H9 (cell line): ENCODE data around the gene DND1. TPM values are rescaled to one million over a fixed set of nuclear protein-coding genes. Genes with fewer than 3 reads are reported as not detected.
"Not testable (repeated sequence)": the region's sequence is repeated elsewhere in the genome, so short reads cannot be mapped to it uniquely, and the experiment has no call there.

Experiments used
- DNase-seq: peaks from one replicate; pipeline ENCODE4 v3.0.0-alpha.2; 2017
- H2AFZ ChIP-seq: one replicate; pipeline ENCODE4 v1.6.1; 2013; ENCODE audit warnings: mild to moderate bottlenecking, low read length, control low read depth, moderate library complexity
- H2AK5ac ChIP-seq: 2 replicates; pipeline ENCODE4 v1.6.1; 2013; ENCODE audit warnings: low read length, control low read depth, mixed read lengths; ENCODE audit not compliant: insufficient read length
- H2BK120ac ChIP-seq: one replicate; pipeline ENCODE4 v1.6.1; 2013; ENCODE audit warnings: low read depth, mild to moderate bottlenecking, low read length, control low read depth, inconsistent platforms; ENCODE audit not compliant: poor library complexity, severe bottlenecking
- H2BK12ac ChIP-seq: 2 replicates; pipeline ENCODE4 v1.6.1; 2013; ENCODE audit warnings: low read length, control low read depth, mixed read lengths, low read depth; ENCODE audit not compliant: insufficient read length
- H2BK15ac ChIP-seq: 2 replicates; pipeline ENCODE4 v1.6.1; 2013; ENCODE audit warnings: low read depth, low read length, control low read depth
- H2BK20ac ChIP-seq: one replicate; pipeline ENCODE4 v1.6.1; 2013; ENCODE audit warnings: low read depth, mild to moderate bottlenecking, low read length, control low read depth, inconsistent platforms; ENCODE audit not compliant: poor library complexity, severe bottlenecking
- H2BK5ac ChIP-seq: 2 replicates; pipeline ENCODE4 v1.6.1; 2013; ENCODE audit warnings: low read length, control low read depth, mixed read lengths; ENCODE audit not compliant: insufficient read length
- H3K14ac ChIP-seq: 2 replicates; pipeline ENCODE4 v1.6.1; 2013; ENCODE audit warnings: low read length, control low read depth; ENCODE audit not compliant: insufficient read depth
- H3K18ac ChIP-seq: 2 replicates; pipeline ENCODE4 v1.6.1; 2013; ENCODE audit warnings: low read depth, mild to moderate bottlenecking, mixed read lengths, low read length, control low read depth; ENCODE audit not compliant: insufficient read length
- H3K23ac ChIP-seq: 2 replicates; pipeline ENCODE4 v1.6.1; 2013; ENCODE audit warnings: low read length, control low read depth, mixed read lengths, low read depth; ENCODE audit not compliant: insufficient read length
- H3K23me2 ChIP-seq: 2 replicates; pipeline ENCODE4 v1.6.1; 2013; ENCODE audit warnings: low read depth, mild to moderate bottlenecking, mixed read lengths, low read length, control low read depth; ENCODE audit not compliant: insufficient read length, poor library complexity, severe bottlenecking
- H3K27ac ChIP-seq: 2 replicates; pipeline ENCODE4 v1.5.1; 2013; ENCODE audit warnings: low read length, control low read depth, mixed read lengths, low read depth; ENCODE audit not compliant: insufficient read length
- H3K27me3 ChIP-seq: 2 replicates; pipeline ENCODE4 v1.6.1; 2013; ENCODE audit warnings: low read length, control low read depth, inconsistent platforms; ENCODE audit not compliant: insufficient read depth
- H3K4ac ChIP-seq: 2 replicates; pipeline ENCODE4 v1.6.1; 2013; ENCODE audit warnings: low read depth, mild to moderate bottlenecking, control low read depth, inconsistent platforms, low read length, moderate library complexity
- H3K4me1 ChIP-seq: 2 replicates; pipeline ENCODE4 v1.6.1; 2013; ENCODE audit warnings: low read length, control low read depth, inconsistent platforms; ENCODE audit not compliant: insufficient read depth
- H3K4me2 ChIP-seq: 2 replicates; pipeline ENCODE4 v1.6.1; 2013; ENCODE audit warnings: low read length, control low read depth, mixed read lengths; ENCODE audit not compliant: insufficient read length, insufficient read depth
- H3K56ac ChIP-seq: 2 replicates; pipeline ENCODE4 v1.6.1; 2013; ENCODE audit warnings: low read depth, mild to moderate bottlenecking, mixed read lengths, low read length, control low read depth; ENCODE audit not compliant: insufficient read length
- H3K79me1 ChIP-seq: 2 replicates; pipeline ENCODE4 v1.6.1; 2013; ENCODE audit warnings: low read depth, mild to moderate bottlenecking, moderate library complexity, low read length, control low read depth, inconsistent platforms; ENCODE audit not compliant: insufficient read depth, poor library complexity, severe bottlenecking
- H3K79me2 ChIP-seq: 2 replicates; pipeline ENCODE4 v1.6.1; 2013; ENCODE audit warnings: low read length, control low read depth, inconsistent platforms; ENCODE audit not compliant: insufficient read depth
- H3K9ac ChIP-seq: 2 replicates; pipeline ENCODE4 v1.6.1; 2013; ENCODE audit warnings: low read length, control low read depth, mixed read lengths; ENCODE audit not compliant: insufficient read length; ENCODE audit errors: extremely low read depth
- H3K9me3 ChIP-seq: one replicate; pipeline ENCODE4 v1.6.1; 2013; ENCODE audit warnings: low read depth, low read length, inconsistent platforms; ENCODE audit not compliant: control insufficient read depth
- H3T11ph ChIP-seq: one replicate; pipeline ENCODE4 v1.6.1; 2013; ENCODE audit warnings: mild to moderate bottlenecking, low read length, control low read depth, inconsistent platforms
- H4K20me1 ChIP-seq: one replicate; pipeline ENCODE4 v1.6.1; 2013; ENCODE audit not compliant: control insufficient read depth, insufficient read length, insufficient read depth
- H4K5ac ChIP-seq: 2 replicates; pipeline ENCODE4 v1.6.1; 2013; ENCODE audit warnings: low read depth, mild to moderate bottlenecking, mixed read lengths, low read length, control low read depth; ENCODE audit not compliant: insufficient read length
- H4K8ac ChIP-seq: replicated peaks from 2 replicates; pipeline ENCODE4 v1.6.1; 2013; ENCODE audit warnings: low read length, control low read depth, mixed read lengths, low read depth; ENCODE audit not compliant: insufficient read length
- H4K91ac ChIP-seq: 2 replicates; pipeline ENCODE4 v1.6.1; 2013; ENCODE audit warnings: low read depth, mild to moderate bottlenecking, moderate library complexity, mixed read lengths, low read length, control low read depth; ENCODE audit not compliant: insufficient read length
- H3K27ac Mint-ChIP-seq, 3 experiments: 2 replicates in 2 of 3; 3 replicates in 1 of 3; pipeline ENCODE4 v1.8.0; 2020 to 2021; ENCODE audit warnings: mixed read lengths in 3 of 3, mild to moderate bottlenecking in 1 of 3, moderate library complexity in 1 of 3
- H3K27me3 Mint-ChIP-seq: 2 replicates; pipeline ENCODE4 v1.8.0; 2021; ENCODE audit warnings: low read depth, mild to moderate bottlenecking, moderate library complexity, mixed read lengths
- H3K36me3 Mint-ChIP-seq, 3 experiments: 2 replicates in 2 of 3; 3 replicates in 1 of 3; pipeline ENCODE4 v1.8.0; 2020 to 2021; ENCODE audit warnings: low read depth in 3 of 3, mixed read lengths in 3 of 3; ENCODE audit not compliant: insufficient read depth in 1 of 3
- H3K4me1 Mint-ChIP-seq, 2 experiments: 2 replicates each; pipeline ENCODE4 v1.8.0; 2020; ENCODE audit warnings: mixed read lengths in 2 of 2
- H3K4me3 Mint-ChIP-seq, 2 experiments: 2 replicates in 1 of 2; 3 replicates in 1 of 2; pipeline ENCODE4 v1.8.0; 2020 to 2021; ENCODE audit warnings: mild to moderate bottlenecking in 2 of 2, mixed read lengths in 2 of 2, moderate library complexity in 1 of 2
- H3K9me3 Mint-ChIP-seq, 2 experiments: 2 replicates in 1 of 2; 3 replicates in 1 of 2; pipeline ENCODE4 v1.8.0; 2020; ENCODE audit warnings: mild to moderate bottlenecking in 2 of 2, mixed read lengths in 2 of 2, moderate library complexity in 1 of 2
- WGBS: extraction: QIAGEN DNeasy Blood & Tissue Kit; methylation state at CpG from one replicate; pipeline ENCODE4 v1.1.7; 2013; ENCODE audit warnings: missing lambda C conversion rate, low lambda C conversion rate, mixed read lengths; ENCODE audit not compliant: insufficient read length; ENCODE audit errors: extremely low coverage; 5-methylcytosine and 5-hydroxymethylcytosine counted together
- total RNA-seq: library from RNA; stranded (reverse); gene quantifications from 2 replicates; pipeline ENCODE4 v1.2.1, GENCODE V29; 2021

Gene DND1
- total RNA-seq, 1 experiment from 2014 or later = 2.4 TPM

GRCh38 chr5:140720738-140721137 is 47.4 kb upstream of the DND1 start:
- not testable (repeated sequence) for H3K79me2 ChIP-seq, H3K27ac Mint-ChIP-seq, H3K56ac ChIP-seq, DNase-seq, H3K23ac ChIP-seq, H3K27ac ChIP-seq, H3K27me3 ChIP-seq, H3K4me1 Mint-ChIP-seq, H4K91ac ChIP-seq, H3K9ac ChIP-seq, H3K4me2 ChIP-seq, H2AK5ac ChIP-seq, H3K27me3 Mint-ChIP-seq, H3K4me1 ChIP-seq, H2AFZ ChIP-seq, H2BK20ac ChIP-seq, H3K4ac ChIP-seq, H3T11ph ChIP-seq, H3K14ac ChIP-seq, H3K23me2 ChIP-seq, H2BK12ac ChIP-seq, H2BK15ac ChIP-seq, H2BK120ac ChIP-seq, H3K36me3 Mint-ChIP-seq, H4K20me1 ChIP-seq, H3K4me3 Mint-ChIP-seq, H3K79me1 ChIP-seq, H3K9me3 Mint-ChIP-seq, H4K8ac ChIP-seq, H3K9me3 ChIP-seq, H3K18ac ChIP-seq, H2BK5ac ChIP-seq, H4K5ac ChIP-seq
- WGBS = no CpG with 5 or more reads among the region's 6 CpGs
